Measurements from ENCODE around the gene WFS1.

WFS1 gene

DNA sequence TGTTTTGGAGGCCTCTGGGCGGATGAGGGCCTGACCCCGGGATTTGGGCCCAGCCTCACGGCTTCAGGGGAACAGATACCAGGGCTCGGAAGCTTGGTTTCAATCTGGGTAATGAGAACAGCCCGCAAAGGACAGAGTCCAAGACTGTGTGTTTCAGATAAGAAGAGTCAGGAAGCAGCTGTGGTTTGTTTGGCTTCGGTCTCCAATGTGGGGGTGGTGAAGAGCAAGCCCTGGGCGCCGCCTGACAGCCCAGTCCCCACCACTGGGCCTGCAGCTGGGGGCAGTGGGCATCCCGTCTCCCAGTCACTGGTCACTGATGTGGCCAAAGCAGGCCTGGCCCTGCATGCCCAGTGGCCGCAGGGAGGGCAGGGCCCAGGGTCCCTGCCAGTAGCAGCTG is 9.1 kb downstream of the WFS1 start:
- Histone ChIP-seq H3K9ac (ENCODE audit: low read length in 5 of 5) (peak overlapping the region in 1 of 5 donors; percentile 28), H3K4me3 (ENCODE audit: low read depth in 1 of 5, low read length in 5 of 5) (no peak overlapping the region), H3K27ac (ENCODE audit: low read depth, low read length) (no peak overlapping the region), H3K36me3 (ENCODE audit: control insufficient read depth in 5 of 5, insufficient read depth in 5 of 5, low read length in 5 of 5) (peaks cover 0 to 70% (median 57%) of the 10 kb centered on the region in 5 donors), H3K9me3 (ENCODE audit: control insufficient read depth in 5 of 5, low read length in 5 of 5) (no peaks in the 10 kb centered on the region), H3K27me3 (ENCODE audit: control insufficient read depth in 5 of 5, insufficient read depth in 4 of 5, low read length in 5 of 5) (no peaks in the 10 kb centered on the region), H3K4me1 (ENCODE audit: control insufficient read depth in 5 of 5, insufficient read depth in 5 of 5, low read length in 5 of 5) (peaks cover 7 to 73% (median 49%) of the 10 kb centered on the region in 5 donors)

DNA sequence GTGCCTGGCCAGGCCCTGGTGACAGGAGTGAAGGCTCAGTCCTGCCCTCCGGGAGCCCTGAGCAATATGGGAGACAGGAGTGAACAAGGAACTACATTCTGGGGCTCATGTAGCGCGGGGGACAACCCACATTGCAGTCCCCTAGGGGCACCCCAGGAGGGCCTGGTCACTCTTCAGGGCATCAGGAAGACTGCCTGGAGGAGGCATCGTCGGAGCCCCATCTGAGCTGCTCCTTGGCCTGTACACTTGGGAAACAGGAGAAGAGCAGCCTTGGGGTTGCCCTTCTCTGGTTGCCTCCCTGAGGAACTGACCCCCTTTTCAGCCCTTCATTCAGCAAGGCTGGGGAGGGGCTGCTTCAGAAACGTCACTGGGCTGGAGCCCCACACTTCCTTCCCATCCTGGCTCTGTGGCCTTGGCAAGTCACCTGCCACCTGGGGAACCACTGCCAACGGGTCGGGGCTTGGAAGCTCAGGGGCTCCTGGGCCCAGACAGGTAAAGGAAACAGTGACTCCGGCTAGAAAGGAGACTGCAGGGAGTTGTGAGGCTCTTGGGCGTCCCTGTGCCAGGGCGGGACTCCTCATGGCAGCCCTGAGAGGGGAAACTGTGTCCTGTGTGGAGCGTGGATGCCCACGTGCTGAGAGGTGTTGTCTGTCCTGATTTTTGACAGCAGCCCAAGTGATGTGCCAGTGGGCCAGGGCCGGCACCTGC is 10.1 kb downstream of the WFS1 start:
- Histone ChIP-seq H3K27me3 (ENCODE audit: control insufficient read depth in 5 of 5, insufficient read depth in 4 of 5, low read length in 5 of 5) (no peaks in the 10 kb centered on the region), H3K4me1 (ENCODE audit: control insufficient read depth in 5 of 5, insufficient read depth in 5 of 5, low read length in 5 of 5) (peaks cover 5 to 66% (median 42%) of the 10 kb centered on the region in 5 donors), H3K36me3 (ENCODE audit: control insufficient read depth in 5 of 5, insufficient read depth in 5 of 5, low read length in 5 of 5) (peaks cover 0 to 75% (median 64%) of the 10 kb centered on the region in 5 donors), H3K9ac (ENCODE audit: low read length in 5 of 5) (no peak overlapping the region), H3K4me3 (ENCODE audit: low read depth in 1 of 5, low read length in 5 of 5) (no peak overlapping the region), H3K9me3 (ENCODE audit: control insufficient read depth in 5 of 5, low read length in 5 of 5) (no peaks in the 10 kb centered on the region), H3K27ac (ENCODE audit: low read depth, low read length) (no peak overlapping the region)

DNA sequence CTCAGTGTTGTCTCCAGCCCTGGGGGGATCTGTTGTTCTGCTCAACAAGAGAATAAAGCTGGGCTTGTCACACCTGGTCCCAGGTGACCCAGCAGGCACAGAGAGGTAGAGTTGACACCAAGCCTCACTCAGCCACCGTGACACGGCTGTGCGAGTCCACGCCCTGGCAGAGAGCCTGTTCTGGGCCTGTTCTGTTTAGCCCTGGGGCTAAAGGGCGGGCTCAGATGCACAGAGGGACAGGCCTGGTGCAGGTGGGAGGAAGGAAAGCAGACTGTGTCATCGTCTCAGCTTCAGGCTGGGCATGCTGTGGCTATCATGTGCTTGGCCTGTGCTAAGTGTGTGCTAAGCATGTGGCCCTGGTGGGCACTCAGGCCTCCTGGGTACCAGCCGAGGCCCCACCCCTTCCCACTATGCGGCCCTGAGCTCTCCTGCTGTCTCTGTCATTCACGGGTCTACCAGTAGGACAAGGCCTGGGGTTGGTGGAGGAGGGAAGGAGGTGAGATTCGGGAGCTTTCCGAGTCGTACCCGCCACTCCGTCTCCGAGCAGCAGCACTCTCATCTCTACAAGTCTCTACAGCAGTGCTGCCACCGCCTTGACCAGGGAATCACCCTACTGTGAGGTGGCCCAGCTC is 10.8 kb downstream of the WFS1 start:
- peaks cover 0 to 77% (median 67%) of the 10 kb centered on the region in 5 donors for H3K36me3 ChIP-seq (ENCODE audit: control insufficient read depth in 5 of 5, insufficient read depth in 5 of 5, low read length in 5 of 5)
- H3K27ac ChIP-seq (ENCODE audit: low read depth, low read length), result no peak overlapping the region
- H3K9me3 ChIP-seq (ENCODE audit: control insufficient read depth in 5 of 5, low read length in 5 of 5), result no peaks in the 10 kb centered on the region
- peaks cover 5 to 62% (median 38%) of the 10 kb centered on the region in 5 donors for H3K4me1 ChIP-seq (ENCODE audit: control insufficient read depth in 5 of 5, insufficient read depth in 5 of 5, low read length in 5 of 5)
- H3K27me3 ChIP-seq (ENCODE audit: control insufficient read depth in 5 of 5, insufficient read depth in 4 of 5, low read length in 5 of 5), result no peaks in the 10 kb centered on the region
- H3K4me3 ChIP-seq (ENCODE audit: low read depth in 1 of 5, low read length in 5 of 5), result no peak overlapping the region
- H3K9ac ChIP-seq (ENCODE audit: low read length in 5 of 5), result no peak overlapping the region

DNA sequence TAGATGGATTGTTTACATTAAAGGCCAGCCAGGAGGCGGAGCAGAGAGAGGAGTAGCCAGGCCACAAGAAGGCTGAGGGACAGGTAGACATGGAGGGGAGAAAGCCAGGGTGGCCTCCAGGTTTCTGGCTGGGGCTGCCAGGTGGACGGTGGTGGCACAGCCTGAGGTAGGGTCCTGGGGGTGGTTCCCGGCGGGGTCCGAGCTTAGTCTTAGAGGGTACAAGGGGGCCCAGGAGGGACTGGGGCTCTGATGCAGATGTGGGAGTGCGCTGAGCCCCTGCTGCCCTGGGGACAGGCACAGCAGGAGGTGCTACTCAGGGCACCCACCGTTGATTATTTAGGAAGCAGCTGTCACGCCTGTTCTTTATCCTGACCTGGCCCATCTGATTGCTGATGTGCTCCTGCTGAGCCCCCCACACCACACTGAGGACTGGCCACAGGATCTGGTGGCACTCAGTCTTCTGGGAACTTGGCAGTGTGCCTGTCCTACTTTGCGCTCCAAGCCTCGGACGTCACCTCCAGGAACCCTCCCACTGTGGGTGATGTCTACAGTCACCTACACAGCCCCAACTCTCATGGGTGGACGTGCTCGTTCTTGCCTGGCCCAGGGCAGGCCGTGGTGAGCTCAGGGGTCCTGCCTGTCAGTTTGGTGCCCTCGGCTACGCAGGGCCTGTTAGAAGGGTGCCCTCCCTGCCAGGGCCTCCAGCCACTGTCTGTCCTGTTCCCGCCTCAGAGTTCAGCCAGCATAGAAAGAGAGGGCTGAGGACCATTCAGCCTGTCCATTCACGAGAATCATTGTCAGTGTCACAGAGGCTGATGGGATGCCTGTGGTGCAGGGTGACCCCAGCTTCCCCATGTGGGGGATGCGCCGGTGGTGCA is 12.0 kb downstream of the WFS1 start:
- H3K27me3 ChIP-seq (ENCODE audit: control insufficient read depth in 5 of 5, insufficient read depth in 4 of 5, low read length in 5 of 5), result no peaks in the 10 kb centered on the region
- peak overlapping the region in 1 of 5 donors; percentile 32 for H3K9ac ChIP-seq (ENCODE audit: low read length in 5 of 5)
- no peaks in the 10 kb centered on the region for H3K9me3 ChIP-seq (ENCODE audit: control insufficient read depth in 5 of 5, low read length in 5 of 5)
- H3K36me3 ChIP-seq (ENCODE audit: control insufficient read depth in 5 of 5, insufficient read depth in 5 of 5, low read length in 5 of 5), result peaks cover 0 to 86% (median 75%) of the 10 kb centered on the region in 5 donors
- peaks cover 5 to 51% (median 28%) of the 10 kb centered on the region in 5 donors for H3K4me1 ChIP-seq (ENCODE audit: control insufficient read depth in 5 of 5, insufficient read depth in 5 of 5, low read length in 5 of 5)
- H3K27ac ChIP-seq (ENCODE audit: low read depth, low read length), result no peak overlapping the region
- H3K4me3 ChIP-seq (ENCODE audit: low read depth in 1 of 5, low read length in 5 of 5), result no peak overlapping the region

DNA sequence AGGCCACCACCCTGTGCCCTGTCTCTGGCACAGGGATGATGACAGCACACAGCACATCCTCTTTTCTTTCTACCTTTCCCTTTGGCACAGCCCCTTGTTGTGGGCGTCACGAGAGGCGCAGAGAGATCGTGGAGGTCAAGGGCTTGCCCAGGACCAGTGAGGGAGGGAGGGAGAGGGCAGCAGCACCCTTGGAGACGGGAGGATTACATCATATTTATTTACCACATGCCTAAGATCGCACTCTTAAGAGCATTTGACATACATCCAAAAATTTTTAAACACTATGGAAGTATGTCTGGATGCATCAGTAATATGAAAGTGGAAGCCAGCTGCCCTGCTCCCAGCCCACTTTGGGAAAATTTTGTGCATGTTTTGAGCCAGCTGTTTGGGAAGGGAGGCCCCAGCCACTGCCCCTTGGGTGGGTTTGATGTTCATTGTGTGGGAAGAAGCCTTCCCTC is 12.7 kb downstream of the WFS1 start:
- H3K27ac ChIP-seq (ENCODE audit: low read depth, low read length), result no peak overlapping the region
- H3K9me3 ChIP-seq (ENCODE audit: control insufficient read depth in 5 of 5, low read length in 5 of 5), result no peaks in the 10 kb centered on the region
- no peak overlapping the region for H3K9ac ChIP-seq (ENCODE audit: low read length in 5 of 5)
- peaks cover 0 to 93% (median 81%) of the 10 kb centered on the region in 5 donors for H3K36me3 ChIP-seq (ENCODE audit: control insufficient read depth in 5 of 5, insufficient read depth in 5 of 5, low read length in 5 of 5)
- H3K4me1 ChIP-seq (ENCODE audit: control insufficient read depth in 5 of 5, insufficient read depth in 5 of 5, low read length in 5 of 5), result peaks cover 5 to 44% (median 22%) of the 10 kb centered on the region in 5 donors
- H3K4me3 ChIP-seq (ENCODE audit: low read depth in 1 of 5, low read length in 5 of 5), result no peak overlapping the region
- H3K27me3 ChIP-seq (ENCODE audit: control insufficient read depth in 5 of 5, insufficient read depth in 4 of 5, low read length in 5 of 5), result no peaks in the 10 kb centered on the region

DNA sequence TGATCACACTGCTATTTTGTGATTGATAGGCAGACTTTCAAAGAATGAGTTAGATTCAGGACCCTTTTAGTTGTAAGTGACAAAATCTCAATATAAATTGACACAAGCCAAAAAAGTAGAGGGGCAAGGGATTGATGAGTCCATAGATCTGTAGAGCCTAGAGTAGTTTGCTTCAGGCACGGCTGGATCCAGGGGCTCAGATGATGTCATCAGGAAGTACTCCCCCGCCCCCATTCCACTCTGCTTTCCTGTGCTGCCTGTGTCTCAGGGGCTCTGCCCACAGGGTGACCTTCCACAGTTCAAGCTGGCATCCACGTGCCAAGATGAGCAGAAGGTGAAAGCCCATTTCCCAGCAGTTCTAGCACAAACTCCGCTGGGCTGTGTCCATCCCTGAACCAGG is 13.6 kb downstream of the WFS1 start:
- Histone ChIP-seq H3K27ac (ENCODE audit: low read depth, low read length) (no peak overlapping the region), H3K36me3 (ENCODE audit: control insufficient read depth in 5 of 5, insufficient read depth in 5 of 5, low read length in 5 of 5) (peaks cover 0 to 93% (median 79%) of the 10 kb centered on the region in 5 donors), H3K9ac (ENCODE audit: low read length in 5 of 5) (no peak overlapping the region), H3K4me1 (ENCODE audit: control insufficient read depth in 5 of 5, insufficient read depth in 5 of 5, low read length in 5 of 5) (peaks cover 0 to 34% (median 14%) of the 10 kb centered on the region in 5 donors), H3K9me3 (ENCODE audit: control insufficient read depth in 5 of 5, low read length in 5 of 5) (no peaks in the 10 kb centered on the region), H3K27me3 (ENCODE audit: control insufficient read depth in 5 of 5, insufficient read depth in 4 of 5, low read length in 5 of 5) (no peaks in the 10 kb centered on the region), H3K4me3 (ENCODE audit: low read depth in 1 of 5, low read length in 5 of 5) (no peak overlapping the region)

DNA sequence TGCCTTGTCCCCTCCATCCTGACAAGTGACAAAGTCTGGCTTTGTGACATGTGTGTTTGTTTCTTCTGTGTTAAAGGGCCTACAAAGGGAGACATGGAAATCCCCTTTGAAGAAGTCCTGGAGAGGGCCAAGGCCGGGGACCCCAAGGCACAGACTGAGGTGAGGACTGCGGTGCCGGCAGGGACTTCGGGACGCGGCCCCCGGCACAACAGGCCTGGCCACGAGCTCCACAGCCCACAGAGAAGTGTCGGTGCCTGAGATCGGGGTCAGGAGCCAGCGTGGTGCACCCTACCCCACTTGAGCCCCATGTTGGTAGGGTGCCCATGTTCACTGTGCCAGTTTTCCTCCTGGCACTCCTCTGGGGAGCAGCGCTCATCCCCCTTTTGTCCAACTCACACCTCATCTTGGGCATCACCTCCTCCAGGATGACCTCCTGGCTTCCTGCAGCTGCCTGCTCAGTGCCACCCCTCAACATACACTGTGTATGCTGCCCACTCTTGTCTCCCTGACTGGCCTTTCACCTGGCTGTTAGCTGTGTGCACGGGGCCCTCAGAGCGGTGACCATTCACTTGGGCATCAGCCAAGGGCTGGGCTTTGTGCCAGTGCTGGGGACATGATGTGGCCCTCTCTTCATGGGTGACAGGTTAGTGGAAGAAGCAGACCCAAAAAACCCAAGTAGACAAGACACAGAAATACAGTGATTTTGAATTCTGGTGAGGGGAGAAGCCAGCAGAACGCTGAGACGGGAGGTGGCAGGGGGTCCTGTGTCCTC is 17.6 kb downstream of the WFS1 start:
- peaks cover 0 to 93% (median 82%) of the 10 kb centered on the region in 5 donors for H3K36me3 ChIP-seq (ENCODE audit: control insufficient read depth in 5 of 5, insufficient read depth in 5 of 5, low read length in 5 of 5)

DNA sequence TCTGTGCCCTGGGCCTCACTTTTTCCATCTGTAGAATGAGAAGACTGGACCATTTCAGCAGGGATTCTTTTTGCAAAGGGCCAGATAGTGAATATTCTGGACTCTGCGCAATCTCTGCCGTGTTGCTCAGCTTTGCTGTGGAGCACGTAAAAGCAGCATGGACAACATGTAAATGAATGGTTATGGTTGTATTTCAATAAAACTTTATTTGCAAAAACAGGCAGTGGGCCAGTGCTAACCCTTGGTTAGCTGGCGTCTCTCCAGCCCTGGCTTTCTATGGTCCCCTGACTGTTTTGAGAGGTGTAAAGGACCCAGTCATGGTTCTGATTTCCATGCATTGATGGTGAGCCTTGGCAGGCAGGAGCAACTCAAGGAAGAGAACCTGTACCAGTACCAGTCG is 18.7 kb downstream of the WFS1 start:
- H3K27me3 ChIP-seq (ENCODE audit: control insufficient read depth in 5 of 5, insufficient read depth in 4 of 5, low read length in 5 of 5), result no peaks in the 10 kb centered on the region
- H3K36me3 ChIP-seq (ENCODE audit: control insufficient read depth in 5 of 5, insufficient read depth in 5 of 5, low read length in 5 of 5), result peaks cover 0 to 95% (median 88%) of the 10 kb centered on the region in 5 donors
- H3K9me3 ChIP-seq (ENCODE audit: control insufficient read depth in 5 of 5, low read length in 5 of 5), result no peaks in the 10 kb centered on the region
- H3K9ac ChIP-seq (ENCODE audit: low read length in 5 of 5), result no peak overlapping the region
- H3K27ac ChIP-seq (ENCODE audit: low read depth, low read length), result no peak overlapping the region
- H3K4me1 ChIP-seq (ENCODE audit: control insufficient read depth in 5 of 5, insufficient read depth in 5 of 5, low read length in 5 of 5), result no peaks in the 10 kb centered on the region
- H3K4me3 ChIP-seq (ENCODE audit: low read depth in 1 of 5, low read length in 5 of 5), result no peak overlapping the region

More for the DNA sequence above, 17.6 kb downstream of the WFS1 start:
- H3K9me3 ChIP-seq (ENCODE audit: control insufficient read depth in 5 of 5, low read length in 5 of 5), result no peaks in the 10 kb centered on the region
- no peaks in the 10 kb centered on the region for H3K27me3 ChIP-seq (ENCODE audit: control insufficient read depth in 5 of 5, insufficient read depth in 4 of 5, low read length in 5 of 5)
- H3K27ac ChIP-seq (ENCODE audit: low read depth, low read length), result no peak overlapping the region
- no peak overlapping the region for H3K9ac ChIP-seq (ENCODE audit: low read length in 5 of 5)
- H3K4me1 ChIP-seq (ENCODE audit: control insufficient read depth in 5 of 5, insufficient read depth in 5 of 5, low read length in 5 of 5), result peaks cover 0 to 4% (median 2%) of the 10 kb centered on the region in 5 donors
- H3K4me3 ChIP-seq (ENCODE audit: low read depth in 1 of 5, low read length in 5 of 5), result no peak overlapping the region

DNA sequence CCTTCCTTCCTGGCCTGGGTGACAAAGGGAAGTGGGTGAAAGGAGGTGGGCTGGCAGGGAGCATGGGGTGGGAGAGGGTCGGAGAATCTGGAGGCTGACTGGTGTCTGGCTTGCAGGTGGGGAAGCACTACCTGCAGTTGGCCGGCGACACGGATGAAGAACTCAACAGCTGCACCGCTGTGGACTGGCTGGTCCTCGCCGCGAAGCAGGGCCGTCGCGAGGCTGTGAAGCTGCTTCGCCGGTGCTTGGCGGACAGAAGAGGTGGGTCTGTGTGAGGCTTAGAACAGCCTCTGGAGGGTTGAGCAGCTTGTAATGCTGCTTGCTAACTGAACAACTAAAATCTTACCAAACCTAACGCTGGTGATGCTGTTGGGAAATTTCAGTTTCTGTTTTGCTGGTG is 19.2 kb downstream of the WFS1 start:
- Histone ChIP-seq H3K36me3 (ENCODE audit: control insufficient read depth in 5 of 5, insufficient read depth in 5 of 5, low read length in 5 of 5) (peaks cover 0 to 95% (median 88%) of the 10 kb centered on the region in 5 donors), H3K4me1 (ENCODE audit: control insufficient read depth in 5 of 5, insufficient read depth in 5 of 5, low read length in 5 of 5) (no peaks in the 10 kb centered on the region), H3K27ac (ENCODE audit: low read depth, low read length) (no peak overlapping the region), H3K27me3 (ENCODE audit: control insufficient read depth in 5 of 5, insufficient read depth in 4 of 5, low read length in 5 of 5) (no peaks in the 10 kb centered on the region), H3K4me3 (ENCODE audit: low read depth in 1 of 5, low read length in 5 of 5) (no peak overlapping the region), H3K9ac (ENCODE audit: low read length in 5 of 5) (no peak overlapping the region), H3K9me3 (ENCODE audit: control insufficient read depth in 5 of 5, low read length in 5 of 5) (no peaks in the 10 kb centered on the region)

Data from subcutaneous abdominal adipose tissue (tissue), 5 donors.